GM21723 (cell line): ENCODE data around the gene GON4L.
"Not testable (repeated sequence)": the region's sequence is repeated elsewhere in the genome, so short reads cannot be mapped to it uniquely, and the experiment has no call there.

Experiments used
- ATAC-seq: cut with Tn5 transposase; IDR thresholded peaks from one replicate; pipeline ENCODE4 v1.9.1; 2021; ENCODE audit warnings: mild to moderate bottlenecking, moderate library complexity; ENCODE audit not compliant: unreplicated experiment

Gene GON4L

DNA sequence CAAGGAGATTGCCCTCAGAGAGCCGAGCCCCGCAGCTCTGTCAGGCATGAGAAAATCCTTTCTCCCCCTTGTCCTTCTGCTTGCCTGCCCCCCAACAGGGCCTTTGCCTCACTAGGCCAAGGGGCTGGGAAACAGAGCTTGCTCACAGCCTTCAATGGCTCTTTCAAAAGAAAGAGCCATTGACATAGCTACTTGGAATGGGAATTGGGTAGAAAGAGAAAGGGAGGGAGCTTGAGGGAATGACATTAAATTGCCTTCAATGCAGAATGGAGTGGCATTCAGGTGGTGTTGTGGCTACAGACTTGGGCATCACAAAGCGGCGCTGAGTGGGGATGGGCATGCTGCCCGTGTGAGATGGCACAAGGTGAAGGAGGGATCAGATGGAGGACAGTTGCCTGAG, 15.5 kb upstream of the GON4L start:
- ATAC-seq: no peak

DNA sequence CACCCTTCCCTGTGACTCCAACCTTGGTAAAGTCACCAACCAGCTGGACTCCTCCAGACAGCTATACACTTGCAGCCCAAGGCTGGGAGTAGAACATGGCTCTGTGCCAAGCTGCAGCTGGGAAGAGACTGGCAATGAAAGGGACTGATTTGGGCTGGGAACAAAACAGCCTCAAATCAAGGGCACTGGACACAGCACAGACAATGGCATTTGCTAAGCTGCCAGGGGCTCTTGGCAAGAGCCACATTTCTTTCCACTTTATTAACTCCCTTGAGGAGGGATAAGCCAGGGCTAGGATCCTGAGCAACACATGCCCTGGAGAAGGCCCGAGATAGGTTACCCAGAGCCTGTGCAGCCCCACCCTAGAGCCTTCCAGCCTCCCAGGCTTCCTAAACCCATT, 14.4 kb upstream of the GON4L start:
- ATAC-seq: no peak

DNA sequence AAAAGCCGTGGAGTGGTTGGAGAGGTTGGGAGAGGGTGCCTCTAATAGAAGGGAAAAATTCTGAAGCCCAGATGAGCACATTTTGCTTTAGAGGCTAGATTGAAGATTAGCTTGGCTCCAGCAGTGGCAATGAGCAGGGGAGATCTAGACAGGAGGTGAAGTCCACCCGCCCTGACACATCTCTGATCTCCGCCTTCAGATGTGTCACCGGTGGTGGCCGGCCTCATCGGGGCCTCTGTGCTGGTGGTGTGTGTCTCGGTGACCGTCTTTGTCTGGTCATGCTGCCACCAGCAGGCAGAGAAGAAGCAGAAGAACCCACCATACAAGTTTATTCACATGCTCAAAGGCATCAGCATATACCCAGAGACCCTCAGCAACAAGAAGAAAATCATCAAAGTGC, 10.8 kb upstream of the GON4L start:
- ATAC-seq: no peak

- no peak for ATAC-seq
Measured at GRCh38 chr1:155864393-155864792, 7.4 kb upstream of the GON4L start.

GRCh38 chr1:155861896-155862295, 4.9 kb upstream of the GON4L start:
- no peak for ATAC-seq

GRCh38 chr1:155860970-155861510, 4.0 kb upstream of the GON4L start:
- no peak for ATAC-seq

DNA sequence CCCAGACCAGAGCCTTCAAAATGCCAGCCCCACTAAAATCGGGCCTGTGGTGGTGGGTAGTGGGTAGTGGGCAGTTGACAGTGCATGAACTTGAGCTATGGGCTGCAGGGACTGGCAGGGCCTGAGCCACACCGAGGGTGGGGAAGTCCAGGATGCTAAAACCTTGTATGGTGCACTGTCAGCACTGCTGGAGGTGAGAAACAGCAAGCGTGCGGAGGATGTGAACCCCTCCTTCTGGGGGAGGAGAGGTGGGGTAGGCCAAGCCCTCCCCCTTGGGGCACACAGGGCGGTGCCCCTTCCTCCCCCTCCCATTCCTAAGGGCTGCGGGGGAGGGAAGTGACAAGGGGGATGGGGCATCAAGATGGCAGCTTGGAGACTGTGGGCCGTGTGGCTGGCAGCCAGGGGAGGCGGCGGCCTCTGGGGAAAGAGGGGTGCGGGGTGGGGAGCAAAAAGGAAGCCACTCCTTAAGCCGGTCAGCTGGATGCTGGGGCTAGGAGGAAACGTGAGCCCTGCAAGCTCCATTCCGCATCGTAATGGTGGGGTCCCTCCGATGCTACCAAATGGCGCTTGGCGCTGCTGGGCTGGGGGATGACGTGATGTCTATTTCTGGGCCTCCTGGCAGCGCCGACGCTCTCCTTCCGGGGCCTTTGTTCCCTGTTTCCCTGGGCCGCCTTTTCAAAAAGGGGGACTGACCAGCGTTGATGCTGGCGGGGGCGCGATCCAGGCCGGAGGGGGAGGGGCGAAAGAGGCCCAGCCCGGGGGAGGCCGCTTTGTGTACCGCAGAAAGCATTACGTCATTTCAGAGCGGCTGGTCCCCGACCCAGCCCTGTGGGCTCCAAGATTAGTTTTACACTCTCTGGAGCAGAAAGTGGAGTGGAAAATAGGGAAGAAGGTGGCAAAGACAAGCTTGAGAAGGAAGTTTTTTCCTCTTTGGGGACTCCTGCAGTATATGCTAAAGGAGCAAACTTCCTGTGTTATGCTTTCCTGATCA, 3.2 kb upstream of the GON4L start:
- no peak for ATAC-seq

DNA sequence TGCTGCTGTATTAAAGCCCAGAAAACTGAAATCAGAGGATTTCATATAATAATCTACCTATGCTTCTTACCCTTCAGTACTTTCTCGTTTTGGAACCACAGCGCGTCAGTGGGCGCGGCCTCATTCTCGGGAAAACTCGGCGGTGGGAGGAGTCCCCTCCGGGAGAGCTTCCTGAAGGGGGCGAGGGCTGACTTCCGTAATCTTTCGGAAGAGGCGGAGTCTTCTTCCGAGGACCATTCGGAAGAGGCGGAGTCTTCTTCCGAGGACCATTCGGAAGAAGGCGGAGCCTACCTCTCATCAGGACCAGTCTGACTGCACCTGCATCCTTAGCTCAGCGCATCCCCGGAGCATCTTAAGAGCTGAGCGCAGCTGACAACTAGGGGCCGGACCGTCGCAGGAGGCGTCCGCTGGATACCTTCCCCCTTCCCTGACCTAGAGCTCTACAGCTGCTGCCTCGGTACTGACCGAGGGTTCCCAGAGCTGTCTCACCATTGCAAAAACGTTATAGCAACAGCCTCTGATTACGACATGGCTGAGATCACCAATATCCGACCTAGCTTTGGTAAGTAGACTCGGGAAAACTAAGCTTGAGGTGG, 2.3 kb upstream of the GON4L start, which contains the start of gene SYT11:
TSS of gene SYT11 (plus strand) at position 334 of the 596 bp plus-strand sequence. CDS start at position 529, 195 bp downstream.
- peak; percentile 62 for ATAC-seq

DNA sequence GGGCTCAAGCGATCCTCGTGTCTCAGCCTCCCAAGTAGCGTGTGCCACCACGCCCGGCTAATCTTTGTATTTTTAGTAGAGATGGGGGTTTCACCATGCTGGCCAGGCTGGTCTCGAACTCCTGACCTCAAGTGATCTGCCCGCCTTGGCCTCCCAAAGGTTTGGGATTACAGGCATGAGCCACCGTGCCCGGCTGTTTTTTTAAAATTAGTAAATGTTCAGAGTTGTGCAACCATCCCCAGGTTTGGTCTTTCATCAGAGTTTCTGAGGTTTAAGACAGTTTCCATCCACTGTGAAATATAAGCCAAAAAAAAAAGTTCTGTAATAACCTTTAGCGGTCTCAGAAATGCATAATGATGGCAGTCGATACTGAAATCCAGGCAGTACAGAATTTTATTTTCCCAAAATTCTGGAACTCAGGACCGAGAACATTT, 1.8 kb upstream of the GON4L start:
- peak; percentile 14 for ATAC-seq

GRCh38 chr1:155856257-155856974, 598 bp downstream of the GON4L start:
- ATAC-seq: no peak

DNA sequence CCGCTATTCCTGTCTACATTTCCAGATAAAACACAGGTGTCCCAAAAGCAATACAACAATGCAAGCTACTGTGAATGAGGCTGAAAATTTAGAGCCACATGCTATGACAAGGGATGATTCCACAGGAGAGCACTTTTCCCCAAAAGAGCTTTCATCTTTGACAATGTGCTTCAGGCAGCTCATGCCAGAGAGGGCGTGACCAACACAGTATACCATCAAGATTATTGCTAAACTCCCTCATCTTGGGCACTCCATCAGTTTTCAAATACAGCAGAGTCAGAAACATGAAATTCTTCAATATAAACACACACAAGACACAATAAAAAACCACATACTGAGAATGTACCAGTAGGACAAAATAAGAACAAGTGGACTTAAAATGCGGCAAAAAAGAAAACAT, 6.7 kb downstream of the GON4L start:
- no peak for ATAC-seq

- ATAC-seq: no peak
Measured at GRCh38 chr1:155847823-155848529, 9.0 kb downstream of the GON4L start.

DNA sequence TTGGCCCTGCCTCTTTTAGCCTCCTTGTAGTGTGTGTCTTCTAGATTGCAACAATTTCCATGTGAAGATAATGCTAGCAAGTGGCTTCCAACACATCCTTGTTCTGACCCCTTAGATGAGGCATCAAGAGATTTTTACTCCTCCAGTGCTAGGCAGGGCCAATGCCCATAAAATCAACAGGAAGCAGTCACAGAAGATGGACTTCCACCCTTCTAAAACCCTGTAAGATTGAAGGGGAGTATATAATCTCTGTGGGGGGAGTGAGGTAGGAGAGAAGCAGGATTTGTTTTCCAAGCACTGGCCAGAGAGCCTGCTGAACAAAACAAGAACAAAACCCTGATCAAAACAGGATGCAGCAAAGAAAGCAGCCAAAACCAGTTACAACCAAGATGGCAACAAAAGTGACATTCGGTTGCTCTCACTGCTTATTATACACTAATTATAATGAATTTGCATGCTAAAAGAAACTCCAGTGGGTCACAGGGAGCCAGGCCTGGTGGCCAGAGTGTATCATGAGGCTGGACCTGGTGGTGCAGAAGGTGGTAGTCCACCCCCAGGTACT, 12.1 kb downstream of the GON4L start:
- ATAC-seq: no peak

DNA sequence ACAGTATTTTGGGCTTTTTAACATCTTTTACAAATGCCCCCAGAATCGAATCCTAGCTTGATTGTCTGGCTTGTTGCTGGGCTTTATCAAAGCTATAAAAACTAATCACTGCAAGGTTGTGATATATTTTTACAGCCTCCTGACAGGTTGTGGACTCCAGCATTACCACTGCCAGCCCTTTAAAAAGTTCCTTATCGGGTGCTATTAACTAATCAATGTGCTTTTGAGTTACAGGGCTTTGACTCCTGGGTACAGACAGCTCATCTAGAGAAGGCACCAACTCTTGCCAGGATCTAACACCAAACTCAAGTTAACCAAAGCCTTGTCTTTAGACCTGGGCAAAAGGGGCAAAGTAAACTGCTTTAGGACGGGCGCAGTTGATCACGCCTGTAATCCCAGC, 16.6 kb downstream of the GON4L start:
- ATAC-seq: no peak

DNA sequence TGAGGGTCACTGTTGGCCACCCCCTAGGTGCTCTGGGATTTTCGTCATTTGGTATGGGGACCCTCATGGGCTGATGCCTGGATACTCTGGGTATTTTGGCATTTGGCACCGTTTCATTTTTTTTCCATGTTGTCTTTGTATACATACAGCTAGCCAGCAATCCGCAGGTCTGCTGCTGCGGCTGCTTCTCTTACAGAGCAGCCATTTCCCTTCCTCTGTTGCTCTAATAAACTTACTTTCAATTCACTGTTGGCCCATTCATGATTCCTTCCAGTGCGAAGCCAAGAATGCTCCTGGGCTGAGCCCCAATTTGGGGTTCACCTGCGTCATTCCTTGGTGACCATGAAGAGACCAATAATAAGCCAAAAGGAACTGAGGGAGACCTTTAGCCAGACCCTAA, 21.5 kb downstream of the GON4L start:
- ATAC-seq: no peak

DNA sequence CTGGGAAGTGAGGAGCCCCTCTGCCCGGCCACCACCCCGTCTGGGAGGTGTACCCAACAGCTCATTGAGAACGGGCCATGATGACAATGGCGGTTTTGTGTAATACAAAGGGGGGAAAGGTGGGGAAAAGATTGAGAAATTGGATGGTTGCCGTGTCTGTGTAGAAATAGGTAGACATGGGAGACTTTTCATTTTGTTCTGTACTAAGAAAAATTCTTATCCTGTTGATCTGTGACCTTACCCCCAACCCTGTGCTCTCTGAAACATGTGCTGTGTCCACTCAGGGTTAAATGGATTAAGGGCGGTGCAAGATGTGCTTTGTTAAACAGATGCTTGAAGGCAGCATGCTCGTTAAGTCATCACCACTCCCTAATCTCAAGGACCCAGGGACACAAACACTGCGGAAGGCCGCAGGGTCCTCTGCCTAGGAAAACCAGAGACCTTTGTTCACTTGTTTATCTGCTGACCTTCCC, 22.1 kb downstream of the GON4L start:
- ATAC-seq: not testable (repeated sequence)

- no peak for ATAC-seq
Measured at GRCh38 chr1:155834296-155834926, 22.6 kb downstream of the GON4L start.

DNA sequence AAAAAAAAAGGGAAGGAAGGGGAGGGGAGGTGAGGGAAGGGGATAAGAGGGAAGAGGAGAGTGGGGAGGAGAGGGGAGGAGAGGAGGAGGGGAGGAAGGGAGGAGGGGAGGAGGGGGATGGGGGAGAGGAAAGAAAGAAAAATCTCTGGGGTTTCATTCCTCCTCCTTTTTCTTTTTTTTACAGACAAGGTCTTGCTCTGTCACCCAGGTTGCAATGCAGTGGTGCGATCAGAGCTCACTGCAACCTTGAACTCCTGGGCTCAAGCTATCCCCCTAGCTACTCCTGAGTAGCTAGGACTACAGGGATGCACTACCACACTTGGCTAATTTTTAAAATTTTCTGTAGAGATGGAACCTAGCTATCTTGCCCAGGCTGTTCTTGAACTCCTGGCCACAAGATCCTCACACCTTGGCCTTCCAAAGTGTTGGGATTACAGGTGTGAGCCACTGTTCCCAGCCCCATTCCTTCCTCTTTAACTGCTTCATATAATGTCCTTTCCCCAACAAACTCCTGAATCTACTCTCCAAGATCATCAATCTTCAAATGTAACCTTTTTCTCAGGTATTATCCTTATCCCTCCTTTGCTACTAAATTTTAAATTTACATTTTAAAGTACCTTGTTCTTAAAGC, 23.2 kb downstream of the GON4L start:
- no peak for ATAC-seq
